ENCODE results near the gene NAALADL2. TPM values are rescaled to one million over a fixed set of nuclear protein-coding genes. Genes with fewer than 3 reads are reported as not detected.

The NAALADL2 gene
- polyA plus RNA-seq, 1 donor from 2014 or later = 1.6 TPM

DNA sequence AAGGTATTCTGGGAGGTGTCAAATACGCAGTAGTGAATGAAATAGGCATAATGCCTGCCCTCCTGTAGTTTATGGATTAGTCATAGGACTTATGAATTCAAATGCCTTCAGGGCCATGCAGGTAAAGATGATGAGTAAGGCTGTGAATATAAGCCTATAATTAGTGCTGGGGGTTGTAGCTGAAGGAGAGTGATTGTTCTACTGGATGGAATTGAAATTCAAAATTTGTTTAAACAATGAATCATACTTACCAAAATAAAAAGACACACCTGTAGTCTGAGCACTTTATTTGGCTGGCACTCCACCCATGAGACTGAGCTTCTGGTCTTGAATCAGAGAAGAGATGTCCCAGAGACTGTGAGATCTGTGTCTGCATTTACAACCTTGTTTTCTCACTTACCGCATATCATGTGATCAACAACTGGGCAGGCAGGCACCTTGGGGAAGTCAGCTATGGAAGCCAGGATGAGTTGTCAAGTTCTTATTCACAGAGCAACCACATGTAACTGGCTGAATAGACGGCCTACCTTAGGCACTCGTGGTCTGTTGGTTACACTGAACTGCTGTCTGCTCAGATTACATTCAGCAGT is 291.8 kb downstream of the NAALADL2 start:
- Histone ChIP-seq H4K20me1 (ENCODE audit: insufficient read depth) (no peaks in the 10 kb centered on the region), H3K9me3 (ENCODE audit: low read length) (no peaks in the 10 kb centered on the region), H3K36me3 (ENCODE audit: insufficient read depth, low read length) (no peaks in the 10 kb centered on the region), H3K4me3 (ENCODE audit: low read length) (no peak overlapping the region), H3K9me2 (ENCODE audit: insufficient read depth, low read length) (no peaks in the 10 kb centered on the region), H2AFZ (ENCODE audit: low read depth, low read length) (no peak overlapping the region), H3K9ac (ENCODE audit: low read length) (no peak overlapping the region), H3K4me2 (ENCODE audit: low read length) (no peak overlapping the region), H3F3A (ENCODE audit: insufficient read depth, low read length, poor library complexity, severe bottlenecking) (no peaks in the 10 kb centered on the region), H3K27ac (ENCODE audit: low read length) (no peak overlapping the region), H3K27me3 (ENCODE audit: insufficient read depth, low read depth, low read length) (no peaks in the 10 kb centered on the region), H3K79me2 (replicated peaks; ENCODE audit: insufficient read depth, low read length) (no peaks in the 10 kb centered on the region)
- no peak for TF ChIP-seq SMC3 (conservative IDR thresholded peaks at IDR 0.05; ENCODE audit: poor library complexity)

GRCh38 chr3:175153595-175153994 is 294.5 kb downstream of the NAALADL2 start:
- H3K79me2 ChIP-seq (replicated peaks; ENCODE audit: insufficient read depth, low read length) = no peaks in the 10 kb centered on the region
- H3K9me2 ChIP-seq (ENCODE audit: insufficient read depth, low read length) = no peaks in the 10 kb centered on the region
- H3K9me3 ChIP-seq (ENCODE audit: low read length) = no peaks in the 10 kb centered on the region
- no peak overlapping the region for H3K9ac ChIP-seq (ENCODE audit: low read length)
- no peaks in the 10 kb centered on the region for H3K36me3 ChIP-seq (ENCODE audit: insufficient read depth, low read length)
- no peak overlapping the region for H3K4me3 ChIP-seq (ENCODE audit: low read length)
- no peak overlapping the region for H3K27ac ChIP-seq (ENCODE audit: low read length)
- H4K20me1 ChIP-seq (ENCODE audit: insufficient read depth) = no peaks in the 10 kb centered on the region
- TF ChIP-seq EP300 (conservative IDR thresholded peaks at IDR 0.05; ENCODE audit: poor library complexity, severe bottlenecking) = no peak
- TF ChIP-seq TAF1 (IDR thresholded peaks at IDR 0.05; ENCODE audit: low read depth) = no peak
- no peak for TF ChIP-seq RAD21 (conservative IDR thresholded peaks at IDR 0.05)
- no peak for TF ChIP-seq SMC3 (conservative IDR thresholded peaks at IDR 0.05; ENCODE audit: poor library complexity)
- TF ChIP-seq POLR2AphosphoS5 (IDR thresholded peaks at IDR 0.05) = no peak
- no peak for TF ChIP-seq CTCF (IDR thresholded peaks at IDR 0.05; ENCODE audit: poor library complexity, severe bottlenecking)
- TF ChIP-seq MXI1 (conservative IDR thresholded peaks at IDR 0.05; ENCODE audit: poor library complexity, severe bottlenecking) = no peak
- TF ChIP-seq EZH2 (IDR thresholded peaks at IDR 0.05; ENCODE audit: borderline replicate concordance, insufficient read depth, low read length, poor library complexity, severe bottlenecking) = no peak
- TF ChIP-seq, protein P1, sequence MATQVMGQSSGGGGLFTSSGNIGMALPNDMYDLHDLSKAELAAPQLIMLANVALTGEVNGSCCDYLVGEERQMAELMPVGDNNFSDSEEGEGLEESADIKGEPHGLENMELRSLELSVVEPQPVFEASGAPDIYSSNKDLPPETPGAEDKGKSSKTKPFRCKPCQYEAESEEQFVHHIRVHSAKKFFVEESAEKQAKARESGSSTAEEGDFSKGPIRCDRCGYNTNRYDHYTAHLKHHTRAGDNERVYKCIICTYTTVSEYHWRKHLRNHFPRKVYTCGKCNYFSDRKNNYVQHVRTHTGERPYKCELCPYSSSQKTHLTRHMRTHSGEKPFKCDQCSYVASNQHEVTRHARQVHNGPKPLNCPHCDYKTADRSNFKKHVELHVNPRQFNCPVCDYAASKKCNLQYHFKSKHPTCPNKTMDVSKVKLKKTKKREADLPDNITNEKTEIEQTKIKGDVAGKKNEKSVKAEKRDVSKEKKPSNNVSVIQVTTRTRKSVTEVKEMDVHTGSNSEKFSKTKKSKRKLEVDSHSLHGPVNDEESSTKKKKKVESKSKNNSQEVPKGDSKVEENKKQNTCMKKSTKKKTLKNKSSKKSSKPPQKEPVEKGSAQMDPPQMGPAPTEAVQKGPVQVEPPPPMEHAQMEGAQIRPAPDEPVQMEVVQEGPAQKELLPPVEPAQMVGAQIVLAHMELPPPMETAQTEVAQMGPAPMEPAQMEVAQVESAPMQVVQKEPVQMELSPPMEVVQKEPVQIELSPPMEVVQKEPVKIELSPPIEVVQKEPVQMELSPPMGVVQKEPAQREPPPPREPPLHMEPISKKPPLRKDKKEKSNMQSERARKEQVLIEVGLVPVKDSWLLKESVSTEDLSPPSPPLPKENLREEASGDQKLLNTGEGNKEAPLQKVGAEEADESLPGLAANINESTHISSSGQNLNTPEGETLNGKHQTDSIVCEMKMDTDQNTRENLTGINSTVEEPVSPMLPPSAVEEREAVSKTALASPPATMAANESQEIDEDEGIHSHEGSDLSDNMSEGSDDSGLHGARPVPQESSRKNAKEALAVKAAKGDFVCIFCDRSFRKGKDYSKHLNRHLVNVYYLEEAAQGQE (IDR thresholded peaks at IDR 0.05; ENCODE audit: borderline replicate concordance) = no peak
- H2AFZ ChIP-seq (ENCODE audit: low read depth, low read length) = no peak overlapping the region
- no peak overlapping the region for H3K4me2 ChIP-seq (ENCODE audit: low read length)
- H3K27me3 ChIP-seq (ENCODE audit: insufficient read depth, low read depth, low read length) = no peaks in the 10 kb centered on the region
- H3F3A ChIP-seq (ENCODE audit: insufficient read depth, low read length, poor library complexity, severe bottlenecking) = no peaks in the 10 kb centered on the region
